Activated CD8-positive, alpha-beta memory T cell treated with anti-CD3 and anti-CD28 coated beads, Interleukin-2, amount 50 U/mL, for 48 hours (primary cell): ENCODE measurements around the gene NUTM2F.
"Not testable (repeated sequence)": the region's sequence is repeated elsewhere in the genome, so short reads cannot be mapped to it uniquely, and the experiment has no call there.

Experiments used
- DNase-seq: peaks from one replicate; pipeline ENCODE4 v3.0.0-alpha.2; 2020

Gene NUTM2F

GRCh38 chr9:94315034-94315984 is 13.1 kb downstream of the NUTM2F start:
- not testable (repeated sequence) for DNase-seq

DNA sequence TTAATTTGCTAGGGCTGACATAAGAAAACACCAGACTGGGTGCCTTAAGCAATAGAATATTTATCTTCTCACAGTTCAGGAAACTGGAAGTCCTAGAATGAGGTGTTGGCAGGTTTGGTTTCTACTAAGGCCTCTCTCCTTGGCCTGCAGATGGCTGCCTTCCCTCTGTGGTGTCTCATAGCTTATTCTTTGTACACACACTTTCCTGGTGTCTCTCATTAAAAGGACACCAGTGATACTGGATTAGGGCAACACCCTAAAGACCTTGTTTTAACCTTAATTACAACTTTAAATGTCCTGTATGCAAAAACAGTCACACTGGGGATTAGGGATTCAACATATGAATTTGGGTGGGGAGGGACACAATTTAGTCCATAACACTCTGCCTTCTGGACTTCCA is 25.1 kb downstream of the NUTM2F start:
- DNase-seq: no peak

DNA sequence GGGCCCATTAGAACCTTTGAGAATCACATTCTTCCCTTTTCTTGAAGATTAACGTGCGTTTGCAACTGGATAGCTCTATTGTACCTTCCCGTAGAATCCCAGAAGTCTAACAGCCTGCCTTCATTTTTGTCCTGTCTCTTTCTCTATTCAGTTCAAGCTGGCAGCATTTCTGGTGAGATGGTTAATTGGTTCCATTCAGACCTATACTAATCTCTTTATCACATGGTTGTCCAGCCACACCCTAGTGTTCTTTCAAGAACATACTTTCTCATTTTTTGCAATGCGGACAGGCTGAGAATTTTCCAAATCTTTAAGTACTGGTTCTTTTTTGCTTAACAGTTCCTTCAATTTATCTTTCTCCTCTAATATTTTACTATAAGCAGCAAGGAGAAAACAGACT is 26.0 kb downstream of the NUTM2F start:
- DNase-seq: no peak

DNA sequence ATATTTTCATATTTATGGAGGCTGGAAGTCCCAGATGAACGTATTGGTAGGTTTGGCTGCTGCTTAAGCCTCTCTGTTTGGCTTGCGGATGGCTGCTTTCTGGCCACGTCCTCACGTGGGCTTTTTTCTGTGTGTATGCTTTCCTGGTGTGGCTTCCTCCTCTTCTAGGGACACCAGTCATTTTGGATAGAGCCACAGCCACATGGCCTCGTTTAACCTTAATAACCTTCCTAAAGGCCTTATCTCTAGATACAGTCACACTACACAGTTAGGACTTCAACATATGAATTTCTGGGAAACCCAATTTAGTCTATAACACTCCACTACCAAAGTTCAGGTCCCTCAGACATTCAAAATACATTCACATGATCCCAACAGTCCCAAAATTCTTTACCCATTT is 26.9 kb downstream of the NUTM2F start:
- no peak for DNase-seq

DNA sequence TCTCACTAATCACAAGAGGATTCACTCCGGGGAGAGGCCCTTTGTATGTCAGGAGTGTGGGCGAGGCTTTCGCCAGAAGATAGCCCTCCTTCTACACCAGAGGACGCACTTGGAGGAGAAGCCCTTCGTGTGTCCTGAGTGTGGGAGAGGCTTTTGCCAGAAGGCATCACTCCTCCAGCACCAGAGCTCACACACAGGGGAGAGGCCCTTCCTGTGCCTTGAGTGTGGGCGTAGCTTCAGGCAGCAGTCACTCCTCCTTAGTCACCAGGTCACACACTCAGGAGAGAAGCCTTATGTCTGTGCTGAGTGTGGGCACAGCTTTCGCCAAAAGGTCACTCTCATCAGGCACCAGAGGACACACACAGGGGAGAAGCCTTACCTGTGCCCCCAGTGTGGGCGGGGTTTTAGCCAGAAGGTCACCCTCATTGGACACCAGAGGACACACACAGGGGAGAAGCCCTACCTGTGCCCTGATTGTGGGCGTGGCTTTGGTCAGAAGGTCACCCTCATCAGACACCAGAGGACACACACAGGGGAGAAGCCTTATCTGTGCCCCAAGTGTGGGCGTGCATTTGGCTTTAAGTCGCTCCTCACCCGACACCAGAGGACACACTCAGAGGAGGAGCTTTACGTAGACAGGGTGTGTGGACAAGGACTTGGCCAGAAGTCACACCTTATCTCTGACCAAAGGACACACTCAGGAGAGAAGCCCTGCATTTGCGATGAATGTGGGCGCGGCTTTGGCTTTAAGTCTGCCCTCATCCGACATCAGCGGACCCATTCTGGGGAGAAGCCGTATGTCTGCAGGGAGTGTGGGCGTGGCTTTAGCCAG is 27.8 kb downstream of the NUTM2F start:
- no peak for DNase-seq

- DNase-seq: no peak
These were observed 29.4 kb downstream of the NUTM2F start for GRCh38 chr9:94298949-94299599.

GRCh38 chr9:94289691-94290090 is 38.8 kb downstream of the NUTM2F start:
- no peak for DNase-seq

- no peak for DNase-seq
These were observed 40.4 kb downstream of the NUTM2F start for GRCh38 chr9:94287877-94288513.

DNA sequence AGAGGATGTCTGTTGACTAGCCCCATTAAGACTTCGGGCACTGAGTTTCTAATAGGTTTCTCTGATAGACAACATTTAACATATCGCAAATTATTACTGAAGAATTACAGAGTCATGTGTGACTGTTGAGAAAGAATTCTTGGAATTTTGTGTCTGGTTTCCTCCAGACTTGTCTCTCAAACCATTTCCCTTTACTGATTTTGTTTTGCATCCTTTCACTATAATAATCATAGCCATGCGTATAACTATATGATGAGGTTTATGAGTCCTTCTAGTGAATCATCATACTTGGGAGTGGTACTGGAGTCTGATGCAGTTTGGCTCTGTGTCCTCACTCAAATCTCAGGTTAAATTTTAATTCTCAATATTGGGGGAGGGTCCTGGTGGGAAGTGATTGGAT is 42.3 kb downstream of the NUTM2F start:
- no peak for DNase-seq

DNA sequence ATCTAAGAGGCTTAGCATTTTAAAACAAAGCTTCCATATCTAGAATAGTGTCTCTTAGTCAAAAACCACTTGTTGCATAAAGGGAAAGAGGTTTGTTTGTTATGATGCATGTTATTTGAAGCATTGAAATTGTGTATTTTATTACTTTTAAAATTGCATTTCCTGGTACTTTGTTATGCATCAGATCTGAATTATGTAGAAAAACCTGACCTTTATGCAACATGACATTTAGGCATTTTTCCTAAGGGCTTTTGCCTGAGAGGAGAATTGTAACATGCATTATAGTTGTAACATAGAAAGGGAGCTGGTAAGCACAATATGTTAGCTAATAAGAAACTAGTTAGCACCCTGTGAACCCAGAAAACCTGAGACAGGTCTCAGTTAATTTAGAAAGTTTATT is 47.3 kb downstream of the NUTM2F start:
- DNase-seq: no peak

DNA sequence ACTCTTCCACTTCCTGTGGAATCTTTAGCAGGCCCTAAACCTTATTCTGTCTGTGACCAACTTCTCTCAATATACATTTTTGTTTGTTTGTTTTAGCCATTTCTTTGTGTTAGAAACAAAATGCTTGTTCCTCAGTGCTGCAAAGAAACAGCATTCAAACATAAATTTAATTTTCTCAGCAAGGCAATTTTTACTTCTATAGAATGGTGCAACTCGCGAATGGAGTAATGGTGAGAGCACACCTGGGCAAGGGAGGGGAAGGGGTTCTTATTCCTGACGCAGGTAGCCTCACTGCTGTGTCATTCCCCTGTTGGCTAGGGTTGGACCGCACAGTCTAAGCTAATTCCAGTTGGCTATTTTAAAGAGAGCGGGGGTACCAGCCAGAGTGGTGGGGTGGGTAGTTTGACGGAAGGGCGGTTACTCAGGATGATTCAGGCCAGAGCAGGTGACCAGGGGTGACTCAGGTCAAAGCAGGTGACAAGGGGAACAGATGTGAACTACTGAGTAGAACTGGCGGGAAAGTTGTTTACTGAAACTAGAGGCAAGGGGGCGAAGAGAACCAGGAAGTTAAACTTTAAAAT is 47.9 kb downstream of the NUTM2F start:
- DNase-seq: no peak

GRCh38 chr9:94277885-94278536 is 50.4 kb downstream of the NUTM2F start:
- DNase-seq: no peak

- DNase-seq: not testable (repeated sequence)
These were observed 51.4 kb downstream of the NUTM2F start for GRCh38 chr9:94277029-94277428.

GRCh38 chr9:94270009-94270408 is 58.4 kb downstream of the NUTM2F start:
- no peak for DNase-seq

DNA sequence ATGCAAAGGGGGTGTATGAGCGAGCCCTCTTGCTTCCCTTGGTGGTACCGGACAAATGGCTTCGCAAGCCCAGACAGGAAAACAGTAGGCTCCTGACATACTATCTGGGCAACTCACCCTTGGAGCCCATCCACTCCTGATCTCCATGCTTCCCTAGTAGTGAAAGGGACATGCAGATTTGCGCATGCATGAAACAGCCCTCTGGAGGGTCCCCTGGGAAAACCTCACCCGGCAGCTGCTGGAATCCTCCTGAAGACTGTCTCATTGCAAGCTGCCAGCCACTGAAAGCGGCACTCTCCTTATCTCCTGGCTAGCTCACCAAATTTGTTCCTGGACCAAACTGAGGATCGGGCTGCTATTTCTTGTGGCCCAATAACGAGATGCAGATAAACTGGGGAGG is 59.2 kb downstream of the NUTM2F start:
- no peak for DNase-seq
